Measurements from ENCODE around the gene PARD3.

The PARD3 gene

DNA sequence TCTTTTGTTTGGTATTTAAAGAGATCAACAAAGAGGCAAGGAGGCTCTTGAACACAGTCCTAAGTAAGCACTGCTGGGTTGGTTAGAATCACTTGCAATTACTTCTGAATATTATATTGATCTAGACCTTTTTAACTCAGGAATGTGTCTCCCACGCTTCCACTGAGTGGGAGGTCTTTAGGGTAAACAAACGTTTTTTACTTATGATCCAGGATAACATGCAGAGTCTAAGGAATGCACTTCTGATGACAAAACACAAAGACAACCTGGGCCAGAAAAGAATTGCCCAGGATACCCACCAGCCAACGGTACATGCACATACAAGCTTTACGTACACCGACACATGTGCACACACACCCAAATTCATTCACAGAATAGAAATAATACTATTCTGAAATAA lies 626.9 kb downstream of the PARD3 start:
- Histone ChIP-seq H3K4me2 (ENCODE audit: low read depth, low read length, poor library complexity, severe bottlenecking) (no peak overlapping the region), H3K79me2 (ENCODE audit: insufficient read depth, low read length) (no peaks in the 10 kb centered on the region), H3K9me2 (replicated peaks; ENCODE audit: low read depth, low read length) (no peaks in the 10 kb centered on the region), H3K27me3 (ENCODE audit: insufficient read depth, low read length, poor library complexity, severe bottlenecking) (no peaks in the 10 kb centered on the region), H4K20me1 (ENCODE audit: insufficient read depth, low read length, poor library complexity, severe bottlenecking) (no peaks in the 10 kb centered on the region), H3K9ac (ENCODE audit: low read depth, low read length, poor library complexity, severe bottlenecking) (no peak overlapping the region), H3K9me3 (ENCODE audit: insufficient read depth, low read depth, low read length) (no peaks in the 10 kb centered on the region), H3K4me3 (ENCODE audit: low read length, poor library complexity, severe bottlenecking) (no peak overlapping the region), H3K4me1 (ENCODE audit: insufficient read depth, low read length, poor library complexity, severe bottlenecking) (peaks cover 27% of the 10 kb centered on the region), H2AFZ (ENCODE audit: low read length) (no peak overlapping the region), H3F3A (ENCODE audit: low read depth) (no peaks in the 10 kb centered on the region; the same call in 1 of the 2 replicates), H3K36me3 (ENCODE audit: insufficient read depth, low read length) (no peaks in the 10 kb centered on the region)
- TF ChIP-seq, protein P1, sequence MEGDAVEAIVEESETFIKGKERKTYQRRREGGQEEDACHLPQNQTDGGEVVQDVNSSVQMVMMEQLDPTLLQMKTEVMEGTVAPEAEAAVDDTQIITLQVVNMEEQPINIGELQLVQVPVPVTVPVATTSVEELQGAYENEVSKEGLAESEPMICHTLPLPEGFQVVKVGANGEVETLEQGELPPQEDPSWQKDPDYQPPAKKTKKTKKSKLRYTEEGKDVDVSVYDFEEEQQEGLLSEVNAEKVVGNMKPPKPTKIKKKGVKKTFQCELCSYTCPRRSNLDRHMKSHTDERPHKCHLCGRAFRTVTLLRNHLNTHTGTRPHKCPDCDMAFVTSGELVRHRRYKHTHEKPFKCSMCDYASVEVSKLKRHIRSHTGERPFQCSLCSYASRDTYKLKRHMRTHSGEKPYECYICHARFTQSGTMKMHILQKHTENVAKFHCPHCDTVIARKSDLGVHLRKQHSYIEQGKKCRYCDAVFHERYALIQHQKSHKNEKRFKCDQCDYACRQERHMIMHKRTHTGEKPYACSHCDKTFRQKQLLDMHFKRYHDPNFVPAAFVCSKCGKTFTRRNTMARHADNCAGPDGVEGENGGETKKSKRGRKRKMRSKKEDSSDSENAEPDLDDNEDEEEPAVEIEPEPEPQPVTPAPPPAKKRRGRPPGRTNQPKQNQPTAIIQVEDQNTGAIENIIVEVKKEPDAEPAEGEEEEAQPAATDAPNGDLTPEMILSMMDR (conservative IDR thresholded peaks at IDR 0.05; ENCODE audit: low read length): no peak
- no peak for TF ChIP-seq EZH2phosphoT487 (IDR thresholded peaks at IDR 0.05; ENCODE audit: borderline replicate concordance)

DNA sequence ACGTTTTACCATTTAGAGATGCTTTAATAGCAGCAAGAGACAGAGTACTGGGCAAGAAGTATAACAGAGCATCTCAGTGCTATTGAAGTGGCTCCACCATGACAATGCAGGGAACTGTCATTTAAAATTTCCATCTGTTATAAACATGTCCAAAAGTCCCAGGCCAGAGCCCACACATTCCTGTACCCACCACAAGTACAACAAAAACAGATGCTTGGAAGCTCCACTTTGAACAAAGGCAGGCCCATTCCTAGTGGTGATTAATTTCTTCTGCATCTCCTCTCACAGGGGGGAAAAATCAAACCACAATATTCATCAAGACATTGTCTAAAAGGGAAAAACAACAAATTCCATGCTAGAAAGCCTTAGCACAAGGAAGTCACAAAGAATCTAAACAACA lies 627.9 kb downstream of the PARD3 start:
- Histone ChIP-seq H3K27me3 (ENCODE audit: insufficient read depth, low read length, poor library complexity, severe bottlenecking) (no peaks in the 10 kb centered on the region), H3K4me3 (ENCODE audit: low read length, poor library complexity, severe bottlenecking) (no peak overlapping the region), H3K9me2 (replicated peaks; ENCODE audit: low read depth, low read length) (no peaks in the 10 kb centered on the region), H3F3A (ENCODE audit: low read depth) (no peaks in the 10 kb centered on the region; the same call in 1 of the 2 replicates), H2AFZ (ENCODE audit: low read length) (no peak overlapping the region), H3K9ac (ENCODE audit: low read depth, low read length, poor library complexity, severe bottlenecking) (no peak overlapping the region), H3K4me1 (ENCODE audit: insufficient read depth, low read length, poor library complexity, severe bottlenecking) (peaks cover 27% of the 10 kb centered on the region), H3K36me3 (ENCODE audit: insufficient read depth, low read length) (no peaks in the 10 kb centered on the region), H4K20me1 (ENCODE audit: insufficient read depth, low read length, poor library complexity, severe bottlenecking) (no peaks in the 10 kb centered on the region), H3K4me2 (ENCODE audit: low read depth, low read length, poor library complexity, severe bottlenecking) (no peak overlapping the region), H3K79me2 (ENCODE audit: insufficient read depth, low read length) (no peaks in the 10 kb centered on the region), H3K9me3 (ENCODE audit: insufficient read depth, low read depth, low read length) (no peaks in the 10 kb centered on the region)
- no peak for TF ChIP-seq EZH2phosphoT487 (IDR thresholded peaks at IDR 0.05; ENCODE audit: borderline replicate concordance)
- TF ChIP-seq, protein P1 (conservative IDR thresholded peaks at IDR 0.05; ENCODE audit: low read length): no peak

DNA sequence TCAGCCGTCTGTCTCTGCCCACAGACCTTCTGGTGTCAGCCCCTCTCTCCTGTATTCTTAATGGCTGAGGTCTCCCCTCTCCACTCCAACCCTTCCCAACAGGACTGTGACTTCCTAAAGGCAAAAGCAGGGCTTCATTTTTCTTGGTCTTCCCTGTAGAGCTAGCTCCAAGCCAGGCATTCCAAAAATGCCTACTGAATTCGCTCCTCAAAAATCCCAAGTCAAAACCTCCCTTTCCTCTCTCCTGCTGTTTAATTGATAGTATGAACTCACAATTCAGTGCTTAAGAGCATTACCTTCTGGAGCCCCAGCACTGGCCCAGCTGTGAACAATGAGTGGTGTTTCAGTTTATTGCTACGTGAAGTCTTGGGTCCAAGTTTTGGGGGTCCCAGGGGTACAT lies 628.4 kb downstream of the PARD3 start:
- H3K9ac ChIP-seq (ENCODE audit: low read depth, low read length, poor library complexity, severe bottlenecking): no peak overlapping the region
- peaks cover 31% of the 10 kb centered on the region for H3K4me1 ChIP-seq (ENCODE audit: insufficient read depth, low read length, poor library complexity, severe bottlenecking)
- H3K4me3 ChIP-seq (ENCODE audit: low read length, poor library complexity, severe bottlenecking): no peak overlapping the region
- no peak overlapping the region for H2AFZ ChIP-seq (ENCODE audit: low read length)
- H3K27me3 ChIP-seq (ENCODE audit: insufficient read depth, low read length, poor library complexity, severe bottlenecking): no peaks in the 10 kb centered on the region
- TF ChIP-seq EZH2phosphoT487 (IDR thresholded peaks at IDR 0.05; ENCODE audit: borderline replicate concordance): no peak
- TF ChIP-seq, protein P1 (conservative IDR thresholded peaks at IDR 0.05; ENCODE audit: low read length): no peak
- H3K9me3 ChIP-seq (ENCODE audit: insufficient read depth, low read depth, low read length): no peaks in the 10 kb centered on the region
- no peak overlapping the region for H3K4me2 ChIP-seq (ENCODE audit: low read depth, low read length, poor library complexity, severe bottlenecking)
- H3F3A ChIP-seq (ENCODE audit: low read depth): no peaks in the 10 kb centered on the region; the same call in 1 of the 2 replicates
- H3K9me2 ChIP-seq (replicated peaks; ENCODE audit: low read depth, low read length): no peaks in the 10 kb centered on the region
- H3K36me3 ChIP-seq (ENCODE audit: insufficient read depth, low read length): no peaks in the 10 kb centered on the region
- H4K20me1 ChIP-seq (ENCODE audit: insufficient read depth, low read length, poor library complexity, severe bottlenecking): no peaks in the 10 kb centered on the region
- H3K79me2 ChIP-seq (ENCODE audit: insufficient read depth, low read length): no peaks in the 10 kb centered on the region

Data from Loucy (cell line).